K562 (cell line): ENCODE measurements around the gene AMBRA1. TPM values are rescaled to one million over a fixed set of nuclear protein-coding genes. Genes with fewer than 3 reads are reported as not detected.

ENCODE experiments used
- DDX20 ChIP-seq: fragments of 450-650 bp; IDR thresholded peaks from 2 replicates; pipeline ENCODE4 v1.6.1; 2016; ENCODE audit warnings: missing genetic modification characterization, low read depth, mild to moderate bottlenecking, missing compliant biosample characterization, moderate library complexity
- E2F8 ChIP-seq: fragments of 450-650 bp; IDR thresholded peaks from 2 replicates; pipeline ENCODE4 v1.7.1; 2018; ENCODE audit warnings: mild to moderate bottlenecking, low read depth; ENCODE audit not compliant: partially characterized antibody
- HSF4 ChIP-seq: fragments of 250-450 bp; sonication (Bioruptor Pico); IDR thresholded peaks from 2 replicates; pipeline ENCODE4 v2.1.2; 2022; ENCODE audit warnings: mild to moderate bottlenecking, moderate library complexity, borderline replicate concordance
- IRF1 ChIP-seq: sonication (generic); formaldehyde crosslinking; IDR thresholded peaks from 2 replicates; pipeline ENCODE4 v1.8.0; 2022; ENCODE audit warnings: missing genetic modification reagents, mild to moderate bottlenecking, borderline replicate concordance
- MYC ChIP-seq, 2 experiments: fragments of 250-450 bp in 1 of 2; sonication (Bioruptor Pico) in 1 of 2; IDR thresholded peaks; 2 replicates each; pipeline versions ENCODE4 v1.5.1 to v1.6.1; 2012 to 2021; ENCODE audit warnings: low read depth in 2 of 2, borderline replicate concordance in 1 of 2, improper control_type of control experiment in 1 of 2, low read length in 1 of 2, mild to moderate bottlenecking in 1 of 2, moderate library complexity in 1 of 2
- NFE2 ChIP-seq: IDR thresholded peaks from 2 replicates; pipeline ENCODE4 v1.6.1; 2014; ENCODE audit warnings: antibody characterized with exemption, low read depth
- NFRKB ChIP-seq: fragments of 450-650 bp; IDR thresholded peaks from 2 replicates; pipeline ENCODE4 v1.6.1; 2016; ENCODE audit warnings: low read depth
- PCBP2 ChIP-seq: fragments of 200-400 bp; formaldehyde crosslinking; IDR thresholded peaks from 2 replicates; pipeline ENCODE4 v1.6.1; 2018; ENCODE audit warnings: low read length, low read depth, mild to moderate bottlenecking, moderate library complexity; ENCODE audit not compliant: poor library complexity, severe bottlenecking
- RAD51 ChIP-seq: fragments of 450-650 bp; IDR thresholded peaks from 2 replicates; pipeline ENCODE4 v1.7.1; 2016; ENCODE audit warnings: low read depth, mild to moderate bottlenecking, borderline replicate concordance
- SOX6 ChIP-seq: fragments of 450-650 bp; IDR thresholded peaks from 2 replicates; pipeline ENCODE4 v1.6.1; 2014; ENCODE audit warnings: mild to moderate bottlenecking
- TRIM24 ChIP-seq, 2 experiments: fragments of 450-650 bp; IDR thresholded peaks; 2 replicates each; pipeline ENCODE4 v1.6.1; 2016
- ZNF318 ChIP-seq, 2 experiments: fragments of 450-650 bp; IDR thresholded peaks; 2 replicates each; pipeline ENCODE4 v1.6.1; 2016; ENCODE audit warnings: mild to moderate bottlenecking in 2 of 2, borderline replicate concordance in 1 of 2, low read depth in 1 of 2, moderate library complexity in 1 of 2
- polyA plus RNA-seq, 8 experiments: library from polyadenylated mRNA; depleted of rRNA in 4 of 8; stranded (reverse) in 5 of 8; unstranded in 3 of 8; fragments of >200 nt; fragmentation: Nextera tagmentation in 2 of 8; fragmentation: Illumina TruSeq in 1 of 8; extraction: Ambion mirVana in 2 of 8; extraction: Trizol in 1 of 8; gene quantifications; 2 replicates each; pipeline versions ENCODE4 v1.2.1 to v1.2.3, GENCODE V29; 2011 to 2014; ENCODE audit warnings: inconsistent platforms in 1 of 8, missing spikeins in 1 of 8
- total RNA-seq, 7 experiments: library from RNA; depleted of rRNA in 6 of 7; stranded (reverse); fragments of >200 nt in 6 of 7; fragmentation: Illumina TruSeq in 2 of 7; extraction: Trizol in 2 of 7; gene quantifications; 2 replicates each; pipeline versions ENCODE4 v1.2.1 to v1.2.3, GENCODE V29; 2011 to 2021; ENCODE audit warnings: low replicate concordance in 1 of 7

Gene AMBRA1
- total and polyA plus RNA-seq, 9 of the 15 experiments (the other 6 are each of a cell fraction or from before 2014, with no cell fraction given): 0.15 to 24.5 (median 13.0) TPM

- TF ChIP-seq PCBP2: no peak
- TF ChIP-seq DDX20 (tag): no peak
- TF ChIP-seq MYC (IDR thresholded peaks at IDR 0.05; ENCODE audit: low read depth, low read length): no peak
- 0 out of 2 replicates have a peak, but pooled peaks have one; percentile 39 for TF ChIP-seq MYC (CRISPR knock-in tag; IDR thresholded peaks at IDR 0.05; ENCODE audit: borderline replicate concordance, low read depth)
- TF ChIP-seq ZNF318 (IDR thresholded peaks at IDR 0.05; ENCODE audit: borderline replicate concordance in 1 of 2, low read depth in 1 of 2): 0 out of 4 replicates have a peak, but pooled peaks of 1 of the 2 experiments have one; percentile 36
- TF ChIP-seq RAD51: no peak
- TF ChIP-seq TRIM24 (IDR thresholded peaks at IDR 0.05): 0 out of 4 replicates have a peak, but pooled peaks of 1 of the 2 experiments have one; percentile 14
- TF ChIP-seq HSF4 (CRISPR knock-in tag): no peak
- peak; percentile 75 for TF ChIP-seq SOX6
- TF ChIP-seq NFRKB: 0 out of 2 replicates have a peak, but pooled peaks have one; percentile 65
- peak; percentile 57 for TF ChIP-seq NFE2
- TF ChIP-seq IRF1: no peak
- no peak for TF ChIP-seq E2F8
These were observed 213.3 kb downstream of the AMBRA1 start (continued) for GRCh38 chr11:46380340-46381047.
